RWPE1 (cell line): Measurements from ENCODE around the gene LRCOL1.

Experiments used
- CTCF ChIA-PET: fragments of 350-600 bp; sonication (Branson Sonifier 250); formaldehyde crosslinking; extraction: SDS; loops from one replicate; lab custom pipeline; 2021; lab: Yijun Ruan, JAX
- POLR2A ChIA-PET: fragments of 400-600 bp; formaldehyde crosslinking; extraction: SDS; loops from one replicate; lab custom pipeline; 2020; ENCODE audit warnings: antibody characterized with exemption; ENCODE audit not compliant: low non-redundant PET; lab: Yijun Ruan, JAX
- DNase-seq: peaks from one replicate; pipeline ENCODE4 v3.0.0; 2012; ENCODE audit warnings: low spot score
- H3K27ac ChIP-seq: fragments of 450-650 bp; 2 replicates; pipeline ENCODE4 v1.5.1; 2017
- CTCF ChIP-seq: fragments of 450-650 bp; conservative IDR thresholded peaks from 2 replicates; pipeline ENCODE4 v1.5.1; 2017; ENCODE audit warnings: low read depth, mild to moderate bottlenecking

LRCOL1 gene

GRCh38 chr12:132597333-132598316 is 12.8 kb downstream of the LRCOL1 start:
- DNase-seq: no peak
- ChIA-PET POLR2A (no interaction called here), CTCF (no interaction called here)
- no peak for TF ChIP-seq CTCF
- H3K27ac ChIP-seq: no peak overlapping the region

GRCh38 chr12:132596016-132596415 is 14.4 kb downstream of the LRCOL1 start:
- ChIA-PET POLR2A (no interaction called here), CTCF (interaction anchor here (0.9 kb wide), 1 partner anchor 35 kb away, joined by 5 read pairs; no protein-coding TSS in a partner anchor)
- no peak overlapping the region for H3K27ac ChIP-seq
- TF ChIP-seq CTCF: no peak
- no peak for DNase-seq

- H3K27ac ChIP-seq: no peak overlapping the region
- no peak for DNase-seq
- TF ChIP-seq CTCF: no peak
- ChIA-PET POLR2A (interaction anchor here (0.6 kb wide), 1 partner anchor 44 kb away, joined by 3 read pairs; no protein-coding TSS in a partner anchor), CTCF (interaction anchor here (0.5 to 1.5 kb wide), 3 partner anchors 20 to 167 kb away, joined by 3 to 5 read pairs (median 4); no protein-coding TSS in a partner anchor)
Observed at GRCh38 chr12:132595183-132595582, 15.2 kb downstream of the LRCOL1 start.

GRCh38 chr12:132593938-132594358 is 16.4 kb downstream of the LRCOL1 start:
- H3K27ac ChIP-seq: peak overlapping the region; percentile 18
- ChIA-PET POLR2A (no interaction called here), CTCF (interaction anchor here (1.5 kb wide), 1 partner anchor 21 kb away, joined by 4 read pairs; no protein-coding TSS in a partner anchor)
- peak; percentile 87 for DNase-seq
- TF ChIP-seq CTCF: no peak

GRCh38 chr12:132593521-132593920 is 16.9 kb downstream of the LRCOL1 start:
- POLR2A ChIA-PET: no interaction called here
- no peak for DNase-seq
- TF ChIP-seq CTCF: no peak
- CTCF ChIA-PET: interaction anchor here (1.0 to 1.2 kb wide), 2 partner anchors 21 to 183 kb away, joined by 4 to 5 read pairs; no protein-coding TSS in a partner anchor
- H3K27ac ChIP-seq: peak overlapping the region; percentile 18

- no peak for TF ChIP-seq CTCF
- H3K27ac ChIP-seq: no peak overlapping the region
- CTCF ChIA-PET: interaction anchor here (1.0 to 1.2 kb wide), 2 partner anchors 22 to 183 kb away, joined by 4 to 5 read pairs; no protein-coding TSS in a partner anchor
- POLR2A ChIA-PET: no interaction called here
- DNase-seq: no peak
Observed at GRCh38 chr12:132593071-132593470, 17.3 kb downstream of the LRCOL1 start.
